ENCODE data around the gene ADAMTSL3. TPM values are rescaled to one million over a fixed set of nuclear protein-coding genes. Genes with fewer than 3 reads are reported as not detected.
A peak's percentile ranks its signal among the peaks of the same experiment; 100 is the strongest.
"Not testable (repeated sequence)": the region's sequence is repeated elsewhere in the genome, so short reads cannot be mapped to it uniquely, and the experiment has no call there.

Gene ADAMTSL3
- total RNA-seq, 3 donors from 2014 or later: 2.2 to 52.1 (median 4.1) TPM

DNA sequence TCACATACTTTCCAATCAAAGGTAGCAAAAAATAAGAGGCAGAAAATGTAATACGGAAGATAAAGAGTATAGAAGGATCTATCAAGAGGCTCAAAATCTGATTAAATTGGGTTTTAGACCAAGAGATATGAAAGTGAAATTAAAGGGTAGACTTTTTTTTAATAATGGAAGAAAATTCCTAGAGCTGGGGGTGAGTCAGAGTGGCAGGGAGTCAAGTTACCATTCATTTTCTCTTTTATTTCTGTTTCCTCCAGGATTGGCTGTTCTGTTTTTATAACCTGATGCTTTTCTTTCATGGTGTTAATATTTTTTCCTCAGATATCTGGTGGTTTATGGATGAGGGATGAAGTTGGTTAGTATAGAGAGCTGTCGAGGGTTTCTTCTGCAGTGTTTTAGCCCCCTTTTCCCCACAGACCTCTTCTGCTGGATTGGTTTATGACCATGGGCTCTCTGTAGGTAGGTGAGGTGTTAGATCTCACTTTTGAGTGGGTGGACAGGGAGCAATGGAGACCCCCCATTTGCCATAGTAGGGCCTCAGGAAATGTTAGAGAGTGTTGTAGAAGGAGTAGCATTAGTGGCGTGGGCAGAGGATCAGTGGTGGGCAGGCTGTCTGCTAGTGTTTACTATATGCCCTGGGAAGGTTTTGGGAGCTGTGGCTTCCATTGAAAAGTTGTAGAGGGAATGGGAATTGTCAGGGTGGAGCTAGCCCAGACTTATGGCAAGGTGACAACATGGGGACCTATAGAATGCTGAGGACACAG, 380.1 kb downstream of the ADAMTSL3 start:
- H3K9me3 ChIP-seq: peaks cover 4% of the 10 kb centered on the region
- H3K4me3 ChIP-seq: no peak overlapping the region
- no peak for DNase-seq
- no peaks in the 10 kb centered on the region for H3K4me1 ChIP-seq (ENCODE audit: low read depth)
- H3K36me3 ChIP-seq (ENCODE audit: low read depth): no peaks in the 10 kb centered on the region
- TF ChIP-seq, protein P1, sequence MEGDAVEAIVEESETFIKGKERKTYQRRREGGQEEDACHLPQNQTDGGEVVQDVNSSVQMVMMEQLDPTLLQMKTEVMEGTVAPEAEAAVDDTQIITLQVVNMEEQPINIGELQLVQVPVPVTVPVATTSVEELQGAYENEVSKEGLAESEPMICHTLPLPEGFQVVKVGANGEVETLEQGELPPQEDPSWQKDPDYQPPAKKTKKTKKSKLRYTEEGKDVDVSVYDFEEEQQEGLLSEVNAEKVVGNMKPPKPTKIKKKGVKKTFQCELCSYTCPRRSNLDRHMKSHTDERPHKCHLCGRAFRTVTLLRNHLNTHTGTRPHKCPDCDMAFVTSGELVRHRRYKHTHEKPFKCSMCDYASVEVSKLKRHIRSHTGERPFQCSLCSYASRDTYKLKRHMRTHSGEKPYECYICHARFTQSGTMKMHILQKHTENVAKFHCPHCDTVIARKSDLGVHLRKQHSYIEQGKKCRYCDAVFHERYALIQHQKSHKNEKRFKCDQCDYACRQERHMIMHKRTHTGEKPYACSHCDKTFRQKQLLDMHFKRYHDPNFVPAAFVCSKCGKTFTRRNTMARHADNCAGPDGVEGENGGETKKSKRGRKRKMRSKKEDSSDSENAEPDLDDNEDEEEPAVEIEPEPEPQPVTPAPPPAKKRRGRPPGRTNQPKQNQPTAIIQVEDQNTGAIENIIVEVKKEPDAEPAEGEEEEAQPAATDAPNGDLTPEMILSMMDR (IDR thresholded peaks at IDR 0.05): no peak
- intact Hi-C loops (cut with DNase I, micrococcal nuclease): no loop called here
- ATAC-seq: no peak

DNA sequence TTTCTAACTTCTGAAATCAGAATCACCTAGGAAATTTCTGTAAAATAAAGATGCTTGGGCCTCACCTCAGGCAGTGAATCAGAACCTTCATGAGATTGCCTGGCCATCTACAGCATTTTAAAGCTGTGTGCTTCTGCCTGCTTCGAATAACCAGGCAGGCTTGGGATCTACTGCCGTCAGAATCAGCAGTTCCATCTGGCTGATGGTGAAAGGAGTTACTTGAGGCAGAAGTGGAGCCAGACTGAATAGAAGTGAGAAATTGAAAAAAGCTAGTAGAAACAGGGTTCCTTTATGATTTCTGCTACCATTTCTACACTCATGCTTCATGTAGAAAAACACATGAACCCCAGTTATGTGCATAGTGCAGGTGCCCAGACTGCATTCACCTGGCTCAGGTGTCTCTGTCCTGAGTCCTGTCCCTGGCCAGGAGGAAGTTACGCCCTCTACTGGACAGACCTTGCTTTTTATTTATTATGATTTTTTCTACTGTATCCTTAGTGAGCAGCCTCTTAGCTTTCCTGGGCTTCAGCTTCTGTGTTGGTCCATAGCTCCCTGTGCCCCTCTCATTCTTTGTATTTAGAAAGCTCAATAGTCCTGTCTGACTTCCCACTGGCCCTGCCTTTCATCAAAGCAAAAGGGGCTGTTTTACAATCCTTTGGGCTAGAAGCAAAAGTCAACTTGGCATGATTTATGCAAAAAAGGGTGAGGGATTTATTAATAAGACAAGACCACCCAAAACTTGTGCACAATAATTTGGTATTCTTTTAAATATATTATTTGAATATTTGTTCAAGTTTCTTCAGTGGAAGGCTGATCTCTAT, 380.9 kb downstream of the ADAMTSL3 start:
- H3K4me1 ChIP-seq (ENCODE audit: low read depth): no peaks in the 10 kb centered on the region
- DNase-seq (peak in 1 of 3 donors; percentile 5), ATAC-seq (peak; percentile 34)
- TF ChIP-seq, protein P1 (IDR thresholded peaks at IDR 0.05): no peak
- no peaks in the 10 kb centered on the region for H3K36me3 ChIP-seq (ENCODE audit: low read depth)
- no peak overlapping the region for H3K4me3 ChIP-seq
- intact Hi-C loops (cut with DNase I, micrococcal nuclease): no loop called here
- H3K9me3 ChIP-seq: no peaks in the 10 kb centered on the region

DNA sequence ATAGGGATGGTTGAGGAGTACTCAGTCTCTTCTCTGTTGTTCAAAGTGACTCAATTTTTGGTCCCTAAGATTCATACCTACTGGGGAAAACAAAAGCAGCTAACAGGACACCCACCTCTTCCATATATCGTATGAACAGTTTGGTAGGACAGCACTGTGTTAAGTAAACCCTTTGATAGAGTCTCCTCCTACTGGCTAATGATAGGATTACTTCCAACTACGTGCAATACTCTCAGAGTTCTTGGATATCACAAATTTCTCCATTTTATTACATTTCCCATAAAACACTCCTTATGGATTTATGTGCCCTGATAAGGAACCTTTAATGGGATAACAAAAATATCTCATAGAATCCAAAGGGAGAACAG, 381.5 kb downstream of the ADAMTSL3 start:
- intact Hi-C loops (cut with DNase I, micrococcal nuclease): no loop called here
- TF ChIP-seq, protein P1 (IDR thresholded peaks at IDR 0.05): no peak

DNA sequence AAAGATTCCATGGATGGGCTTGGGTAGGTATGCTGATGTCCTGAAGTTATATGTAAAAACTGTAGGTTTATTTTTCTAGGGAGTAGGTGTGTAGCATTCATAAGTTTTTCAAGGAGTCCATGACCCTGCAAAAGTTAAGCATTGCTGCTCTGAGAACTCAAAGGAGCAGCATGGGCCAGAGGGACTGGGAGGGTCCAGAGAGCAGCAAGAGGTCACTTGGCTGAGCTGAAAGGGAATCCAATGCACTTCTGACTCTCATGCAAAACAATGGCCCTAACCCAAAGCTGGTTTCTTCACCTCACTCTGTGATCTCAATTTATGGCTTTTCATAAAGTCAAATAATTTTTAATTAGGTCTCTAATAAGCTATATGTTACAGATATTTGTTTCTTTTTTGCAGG, 383.4 kb downstream of the ADAMTSL3 start:
- DNase-seq (no peak), ATAC-seq (no peak)
- intact Hi-C loops (cut with DNase I, micrococcal nuclease): no loop called here
- TF ChIP-seq, protein P1 (IDR thresholded peaks at IDR 0.05): no peak
- Histone ChIP-seq H3K36me3 (ENCODE audit: low read depth) (no peaks in the 10 kb centered on the region), H3K9me3 (no peaks in the 10 kb centered on the region), H3K4me1 (ENCODE audit: low read depth) (no peaks in the 10 kb centered on the region), H3K4me3 (no peak overlapping the region)

More for the DNA sequence above, 381.5 kb downstream of the ADAMTSL3 start:
- ATAC-seq: peak; percentile 25
- no peak for DNase-seq
- Histone ChIP-seq H3K9me3 (no peaks in the 10 kb centered on the region), H3K4me1 (ENCODE audit: low read depth) (no peaks in the 10 kb centered on the region), H3K4me3 (no peak overlapping the region), H3K36me3 (ENCODE audit: low read depth) (no peaks in the 10 kb centered on the region)

DNA sequence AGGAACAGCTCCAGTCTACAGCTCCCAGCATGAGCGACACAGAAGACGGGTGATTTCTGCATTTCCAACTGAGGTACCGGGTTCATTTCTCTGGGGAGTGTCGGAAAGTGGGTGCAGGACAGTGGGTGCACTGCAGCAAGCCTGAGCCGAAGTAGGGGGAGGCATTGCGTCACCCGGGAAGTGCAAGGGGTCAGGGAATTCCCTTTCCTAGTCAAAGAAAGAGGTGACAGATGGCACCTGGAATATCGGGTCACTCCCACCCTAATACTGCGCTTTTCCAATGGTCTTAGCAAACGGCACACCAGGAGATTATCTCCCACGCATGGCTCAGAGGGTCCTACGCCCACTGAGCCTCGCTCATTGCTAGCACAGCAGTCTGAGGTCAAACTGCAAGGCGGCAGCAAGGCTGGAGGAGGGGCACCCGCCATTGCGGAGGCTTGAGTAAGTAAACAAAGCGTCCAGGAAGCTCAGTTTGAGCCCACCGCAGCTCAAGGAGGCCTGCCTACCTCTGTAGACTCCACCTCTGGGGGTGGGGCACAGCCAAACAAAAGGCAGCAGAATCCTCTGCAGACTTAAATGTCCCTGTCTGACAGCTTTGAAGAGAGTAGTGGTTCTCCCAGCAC, 388.6 kb downstream of the ADAMTSL3 start:
- H3K36me3 ChIP-seq (ENCODE audit: low read depth): not testable (repeated sequence)

More for the DNA sequence above, 388.6 kb downstream of the ADAMTSL3 start:
- ATAC-seq; H3K4me1 ChIP-seq (ENCODE audit: low read depth); H3K4me3 ChIP-seq; intact Hi-C loops (cut with DNase I, micrococcal nuclease); H3K9me3 ChIP-seq; DNase-seq: not testable (repeated sequence)
